Dendritic cell treated with granulocyte-macrophage colony-stimulating factor and Interleukin-4, amounts not matched to agents 40 ng/mL and 50 ng/mL, for 4 days (primary cell): ENCODE data around the gene OSM.
"Not testable (repeated sequence)": the region's sequence is repeated elsewhere in the genome, so short reads cannot be mapped to it uniquely, and the experiment has no call there.

Experiments used
- H3K27ac Mint-ChIP-seq: one replicate; pipeline ENCODE4 v1.8.0; 2022; ENCODE audit warnings: mild to moderate bottlenecking, mixed read lengths
- H3K27me3 Mint-ChIP-seq: one replicate; pipeline ENCODE4 v1.8.0; 2022; ENCODE audit warnings: mild to moderate bottlenecking, mixed read lengths
- H3K36me3 Mint-ChIP-seq: one replicate; pipeline ENCODE4 v1.8.0; 2022; ENCODE audit warnings: low read depth, mixed read lengths
- H3K4me1 Mint-ChIP-seq: one replicate; pipeline ENCODE4 v1.8.0; 2022; ENCODE audit warnings: low read depth, mixed read lengths
- H3K4me3 Mint-ChIP-seq: one replicate; pipeline ENCODE4 v1.8.0; 2022; ENCODE audit warnings: mild to moderate bottlenecking, moderate library complexity, mixed read lengths
- H3K9me3 Mint-ChIP-seq: one replicate; pipeline ENCODE4 v1.8.0; 2022; ENCODE audit warnings: mixed read lengths
- intact Hi-C: fragments of 100-400 bp; cut with micrococcal nuclease; formaldehyde crosslinking; loops from one replicate; pipeline ENCODE4 v1.15.0; 2022

The OSM gene

DNA sequence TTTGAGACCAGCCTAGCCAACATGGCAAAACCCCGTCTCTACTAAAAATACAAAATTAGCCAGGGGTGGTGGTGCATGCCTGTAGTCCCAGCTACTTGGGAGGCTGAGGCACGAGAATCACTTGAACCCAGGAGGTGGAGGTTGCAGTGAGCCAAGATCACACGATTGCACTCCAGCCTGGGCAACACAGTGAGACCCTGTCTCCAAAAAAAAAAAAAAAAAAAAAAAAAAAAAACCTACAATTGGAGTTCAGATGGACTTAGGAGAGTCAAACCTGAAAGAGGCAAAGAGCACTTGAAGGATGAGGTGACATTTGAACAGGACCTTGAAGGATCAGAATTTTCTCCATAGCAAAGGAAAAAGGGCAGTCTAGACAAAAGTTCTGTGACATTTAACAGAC is 32.3 kb downstream of the OSM start:
- H3K4me1 Mint-ChIP-seq, H3K27ac Mint-ChIP-seq, H3K36me3 Mint-ChIP-seq, H3K4me3 Mint-ChIP-seq, intact Hi-C loops, H3K9me3 Mint-ChIP-seq: not testable (repeated sequence)
- peaks cover 13% of the 10 kb centered on the region for H3K27me3 Mint-ChIP-seq

DNA sequence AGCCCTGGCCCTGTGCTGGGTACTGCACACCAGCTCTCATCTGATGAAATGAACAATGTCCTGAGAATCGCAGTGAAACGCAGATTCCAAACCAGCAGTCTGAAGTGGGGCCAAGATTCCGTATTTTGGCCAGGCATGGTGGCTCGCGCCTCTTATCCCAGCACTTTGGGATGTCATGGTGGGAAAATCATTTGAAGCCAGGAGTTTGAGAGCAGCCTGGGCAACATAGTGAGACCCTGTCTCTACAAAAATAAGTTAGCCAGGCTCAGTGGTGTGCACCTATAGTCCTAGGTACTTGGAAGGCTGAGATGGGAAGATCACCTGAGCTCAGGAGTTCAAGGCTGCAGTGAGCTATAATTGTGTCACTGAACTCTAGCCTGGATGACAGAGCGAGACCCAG is 33.1 kb downstream of the OSM start:
- intact Hi-C loops = no loop called here
- Mint-ChIP-seq H3K9me3 (peaks cover 10% of the 10 kb centered on the region), H3K36me3 (no peaks in the 10 kb centered on the region), H3K4me3 (no peak overlapping the region), H3K27me3 (peaks cover 14% of the 10 kb centered on the region), H3K4me1 (no peaks in the 10 kb centered on the region), H3K27ac (no peak overlapping the region)

DNA sequence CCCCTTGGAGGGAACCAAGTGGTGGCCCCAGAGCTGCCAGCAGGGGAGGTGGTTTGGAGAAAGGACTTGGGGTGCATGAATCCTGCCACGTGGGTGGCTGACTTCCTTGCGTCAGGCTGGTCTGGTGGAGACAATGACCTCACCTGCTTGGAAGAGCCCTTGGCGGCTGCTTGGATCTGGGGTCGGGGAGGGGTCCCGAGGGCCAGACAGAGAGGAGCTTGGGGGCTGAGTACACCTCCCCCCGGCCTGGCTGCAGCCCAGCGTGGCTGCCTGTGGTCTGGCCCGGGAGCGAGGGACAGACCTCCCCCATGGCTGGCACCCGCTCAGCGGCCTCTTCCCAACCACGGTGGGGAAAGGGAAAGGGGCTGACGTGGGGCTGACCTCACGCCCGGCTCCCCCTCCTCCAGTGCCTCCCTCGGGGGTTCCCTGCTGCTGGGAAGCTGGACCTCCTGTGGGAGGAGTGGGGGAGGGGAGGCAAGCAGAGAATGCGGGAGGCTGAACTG is 33.9 kb downstream of the OSM start:
- intact Hi-C loops = no loop called here
- Mint-ChIP-seq H3K4me3 (no peak overlapping the region), H3K36me3 (no peaks in the 10 kb centered on the region), H3K9me3 (peaks cover 10% of the 10 kb centered on the region), H3K27ac (no peak overlapping the region), H3K4me1 (no peaks in the 10 kb centered on the region), H3K27me3 (peaks cover 15% of the 10 kb centered on the region)

DNA sequence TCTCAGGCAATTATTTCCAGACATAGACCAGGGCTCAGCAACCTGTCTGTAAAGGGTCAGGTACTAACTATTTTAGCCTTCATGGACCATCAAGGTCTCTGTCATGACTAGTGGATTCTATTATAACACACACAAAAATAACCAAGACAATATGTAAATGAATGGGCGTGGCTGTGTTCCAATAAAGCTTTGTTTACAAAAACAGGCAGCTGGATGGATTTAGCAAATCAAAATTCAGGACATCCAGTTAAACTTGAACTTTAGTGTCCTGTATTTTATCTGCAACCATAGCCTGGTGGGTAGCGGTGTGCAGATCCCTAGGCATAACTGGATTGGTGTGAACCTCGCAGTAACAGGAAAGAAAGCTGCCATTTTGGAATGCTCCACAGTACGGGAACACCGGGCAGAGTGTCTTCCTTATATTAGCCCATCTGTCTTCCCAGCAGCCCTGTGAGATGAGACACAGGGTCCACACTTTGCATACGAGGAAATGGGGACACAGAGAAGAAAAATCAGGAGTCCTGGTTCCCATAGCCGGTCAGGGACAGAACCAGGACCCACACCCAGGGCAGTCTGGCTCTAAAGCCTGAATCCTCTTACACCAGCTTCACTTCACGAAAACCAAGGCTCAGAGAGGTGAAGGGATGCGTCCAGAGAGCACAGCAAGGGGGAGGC is 35.7 kb downstream of the OSM start:
- Mint-ChIP-seq H3K27ac (no peak overlapping the region), H3K4me1 (no peaks in the 10 kb centered on the region), H3K27me3 (peaks cover 20% of the 10 kb centered on the region), H3K4me3 (no peak overlapping the region), H3K9me3 (peaks cover 1% of the 10 kb centered on the region), H3K36me3 (no peaks in the 10 kb centered on the region)
- intact Hi-C loops = no loop called here

DNA sequence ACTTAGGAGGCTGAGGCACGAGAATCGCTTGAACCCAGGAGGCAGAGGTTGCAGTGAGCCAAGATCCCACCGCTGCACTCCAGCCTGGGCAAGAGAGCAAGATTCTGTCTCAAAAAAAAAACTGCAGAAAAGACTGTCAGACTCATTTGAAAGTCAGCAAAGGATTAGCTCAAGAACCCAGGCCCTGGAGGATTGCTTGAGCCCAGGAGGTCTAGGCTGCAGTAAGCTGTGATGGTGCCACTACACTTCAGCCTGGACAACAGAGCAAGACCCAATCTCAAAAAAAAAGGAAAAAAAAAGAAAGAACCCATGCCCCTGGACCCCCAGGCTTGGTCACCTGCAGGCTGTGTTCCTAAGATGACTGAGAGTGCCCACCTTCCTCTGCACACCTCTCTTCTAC is 36.3 kb downstream of the OSM start:
- intact Hi-C loops = no loop called here
- Mint-ChIP-seq H3K4me1 (no peaks in the 10 kb centered on the region), H3K9me3 (no peaks in the 10 kb centered on the region), H3K27ac (no peak overlapping the region), H3K27me3 (peaks cover 22% of the 10 kb centered on the region), H3K4me3 (no peak overlapping the region), H3K36me3 (no peaks in the 10 kb centered on the region)

DNA sequence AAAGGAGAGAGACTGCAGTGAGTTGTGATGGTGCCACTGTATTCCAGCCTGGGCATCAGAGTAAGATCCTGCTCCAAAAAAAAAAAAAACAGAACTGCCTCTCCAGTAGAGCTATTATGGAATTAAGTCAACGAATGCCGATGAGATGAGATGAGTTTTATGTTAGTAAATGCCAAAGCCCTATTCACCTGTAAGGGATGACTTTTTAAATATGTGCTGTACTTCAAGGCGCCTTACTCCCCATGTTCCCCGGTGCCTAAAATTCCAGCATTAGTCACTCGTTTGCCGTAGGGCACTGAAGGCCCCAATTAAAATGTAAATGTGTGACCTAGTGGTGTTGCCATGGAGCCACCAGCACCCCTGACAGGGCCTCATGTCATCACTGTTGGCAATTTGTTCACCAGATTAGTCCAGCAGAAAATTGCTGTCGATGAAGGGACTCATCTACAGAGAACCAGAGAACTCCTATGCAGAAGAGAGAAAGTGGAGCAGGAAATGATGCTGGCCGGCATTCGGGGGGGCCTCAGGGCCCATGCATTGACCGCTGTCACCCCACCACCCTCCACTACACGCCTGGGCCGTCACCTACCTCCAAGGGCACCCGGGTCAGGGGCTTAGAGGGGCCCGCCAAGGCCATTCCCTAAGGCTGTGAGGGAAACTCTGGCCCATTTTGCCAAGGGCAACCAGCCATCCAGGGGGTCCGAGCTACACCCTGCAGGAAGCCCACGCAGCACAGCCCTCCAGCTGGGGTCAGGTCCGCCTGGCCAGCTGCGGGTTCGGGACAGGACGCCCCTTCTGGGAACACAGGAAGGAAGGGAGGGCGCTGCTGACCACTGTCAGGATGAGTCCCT is 37.9 kb downstream of the OSM start:
- Mint-ChIP-seq H3K4me3 (no peak overlapping the region), H3K27me3 (peaks cover 37% of the 10 kb centered on the region), H3K9me3 (no peaks in the 10 kb centered on the region), H3K4me1 (no peaks in the 10 kb centered on the region), H3K36me3 (no peaks in the 10 kb centered on the region), H3K27ac (no peak overlapping the region)
- intact Hi-C loops = no loop called here

DNA sequence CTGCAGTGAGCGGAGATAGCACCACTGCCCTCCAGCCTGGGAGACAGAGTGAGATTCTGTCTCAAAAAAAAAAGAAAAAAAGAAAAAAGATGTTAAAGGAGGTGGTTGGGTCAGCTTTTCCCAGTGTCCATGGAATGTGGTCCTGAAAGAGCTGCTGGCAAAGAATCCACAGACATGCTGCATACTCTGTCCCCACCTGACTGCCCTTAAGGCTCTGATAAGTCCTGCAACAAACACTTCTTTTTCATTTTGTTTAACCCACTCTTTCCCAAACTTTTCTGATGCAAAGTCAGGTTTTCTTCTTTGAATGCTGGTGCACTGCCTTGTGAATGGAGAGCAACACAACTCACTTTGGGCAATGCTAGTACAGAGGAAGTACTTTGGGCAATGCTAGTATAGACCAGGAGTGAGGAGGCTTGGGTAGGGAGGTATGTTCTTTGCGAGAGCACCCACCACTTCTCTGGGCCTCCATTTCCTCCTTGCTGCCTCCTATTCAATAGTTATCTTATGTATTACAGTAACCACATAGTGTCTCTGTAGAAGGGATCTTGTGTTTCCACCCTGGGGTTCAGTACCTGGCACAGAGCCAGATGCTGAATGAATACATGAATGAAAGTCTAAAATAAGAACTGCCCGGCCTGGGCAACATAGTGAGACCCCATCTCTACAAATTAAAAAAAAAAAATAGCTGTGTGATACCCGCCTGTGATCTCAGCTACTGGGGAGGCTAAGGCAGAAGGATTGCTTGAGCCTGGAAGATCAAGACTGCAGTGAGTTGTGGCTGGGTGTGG is 39.0 kb downstream of the OSM start:
- intact Hi-C loops = no loop called here
- H3K27me3 Mint-ChIP-seq = peaks cover 41% of the 10 kb centered on the region
- H3K4me3 Mint-ChIP-seq = no peak overlapping the region
- H3K36me3 Mint-ChIP-seq = no peaks in the 10 kb centered on the region
- H3K27ac Mint-ChIP-seq = no peak overlapping the region
- no peaks in the 10 kb centered on the region for H3K4me1 Mint-ChIP-seq
- H3K9me3 Mint-ChIP-seq = no peaks in the 10 kb centered on the region

DNA sequence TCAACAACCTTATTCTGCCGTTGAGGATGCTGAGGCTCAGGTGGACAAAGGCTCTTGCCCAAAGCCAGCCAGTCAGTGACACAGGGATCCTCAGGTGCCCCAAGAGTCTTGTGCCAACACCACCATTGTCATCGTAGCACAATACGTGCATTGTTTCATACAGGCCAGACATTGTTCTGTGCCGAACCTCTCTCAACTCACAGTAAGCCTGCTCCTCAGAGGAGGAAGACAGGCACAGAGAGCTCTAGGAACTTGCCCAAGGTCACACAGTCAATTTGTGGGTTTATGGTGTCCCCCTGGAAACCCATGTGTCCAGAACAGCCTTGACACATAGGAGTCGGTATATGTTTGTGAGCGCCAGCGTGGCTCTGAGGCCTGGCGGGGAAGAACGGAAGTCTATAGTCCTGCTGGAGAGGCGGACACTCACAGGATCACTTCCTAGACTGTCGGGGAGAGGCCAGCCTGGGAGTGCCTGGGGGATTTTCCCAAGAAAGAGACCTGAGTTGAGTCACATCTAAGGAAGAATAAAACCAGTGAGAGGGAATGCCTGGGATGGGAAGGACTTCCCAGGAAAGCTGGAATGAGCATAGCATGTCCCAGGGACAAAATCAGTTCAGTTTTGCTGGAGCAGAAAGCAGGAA is 40.3 kb downstream of the OSM start:
- H3K27ac Mint-ChIP-seq = no peak overlapping the region
- no peak overlapping the region for H3K4me3 Mint-ChIP-seq
- H3K4me1 Mint-ChIP-seq = peaks cover 4% of the 10 kb centered on the region
- peaks cover 52% of the 10 kb centered on the region for H3K27me3 Mint-ChIP-seq
- no peaks in the 10 kb centered on the region for H3K36me3 Mint-ChIP-seq
- H3K9me3 Mint-ChIP-seq = no peaks in the 10 kb centered on the region
- intact Hi-C loops = no loop called here

DNA sequence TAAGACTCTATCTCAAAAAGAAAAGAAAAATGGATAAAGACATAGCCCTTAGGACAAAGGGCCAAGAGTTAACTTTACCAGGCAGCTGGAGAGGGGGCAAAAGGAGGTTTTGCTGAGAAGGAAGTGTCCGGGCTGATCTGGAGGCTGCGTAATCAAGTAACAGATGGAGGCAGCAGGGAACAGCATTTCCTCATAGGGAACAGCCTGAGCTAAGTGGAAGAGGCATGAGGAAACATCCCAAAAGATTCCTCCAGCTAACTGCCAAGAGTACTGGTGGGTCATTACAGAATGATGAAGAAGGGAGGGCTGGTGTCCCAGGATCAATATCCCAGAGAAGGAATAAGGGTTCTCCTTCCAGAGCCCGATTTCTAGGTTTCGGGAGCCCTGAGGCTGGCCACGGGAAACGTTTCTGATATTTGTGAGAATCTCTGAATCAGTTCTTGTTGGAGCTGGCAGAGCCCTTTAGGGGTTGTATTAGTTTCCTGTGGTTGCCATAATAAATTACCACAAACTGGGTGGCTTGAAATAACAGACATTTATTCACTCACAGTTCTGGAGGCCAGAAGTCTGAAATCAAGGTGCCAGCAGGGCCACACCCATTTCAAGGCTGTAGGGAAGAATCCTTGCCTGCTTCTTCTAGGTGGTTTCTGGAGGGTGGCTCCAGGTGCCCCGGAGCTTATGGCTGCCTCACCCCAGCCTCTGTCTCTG is 41.3 kb downstream of the OSM start:
- intact Hi-C loops = no loop called here
- H3K4me3 Mint-ChIP-seq = no peak overlapping the region
- no peak overlapping the region for H3K27ac Mint-ChIP-seq
- H3K27me3 Mint-ChIP-seq = peaks cover 61% of the 10 kb centered on the region
- H3K9me3 Mint-ChIP-seq = no peaks in the 10 kb centered on the region
- no peaks in the 10 kb centered on the region for H3K36me3 Mint-ChIP-seq
- peaks cover 13% of the 10 kb centered on the region for H3K4me1 Mint-ChIP-seq

DNA sequence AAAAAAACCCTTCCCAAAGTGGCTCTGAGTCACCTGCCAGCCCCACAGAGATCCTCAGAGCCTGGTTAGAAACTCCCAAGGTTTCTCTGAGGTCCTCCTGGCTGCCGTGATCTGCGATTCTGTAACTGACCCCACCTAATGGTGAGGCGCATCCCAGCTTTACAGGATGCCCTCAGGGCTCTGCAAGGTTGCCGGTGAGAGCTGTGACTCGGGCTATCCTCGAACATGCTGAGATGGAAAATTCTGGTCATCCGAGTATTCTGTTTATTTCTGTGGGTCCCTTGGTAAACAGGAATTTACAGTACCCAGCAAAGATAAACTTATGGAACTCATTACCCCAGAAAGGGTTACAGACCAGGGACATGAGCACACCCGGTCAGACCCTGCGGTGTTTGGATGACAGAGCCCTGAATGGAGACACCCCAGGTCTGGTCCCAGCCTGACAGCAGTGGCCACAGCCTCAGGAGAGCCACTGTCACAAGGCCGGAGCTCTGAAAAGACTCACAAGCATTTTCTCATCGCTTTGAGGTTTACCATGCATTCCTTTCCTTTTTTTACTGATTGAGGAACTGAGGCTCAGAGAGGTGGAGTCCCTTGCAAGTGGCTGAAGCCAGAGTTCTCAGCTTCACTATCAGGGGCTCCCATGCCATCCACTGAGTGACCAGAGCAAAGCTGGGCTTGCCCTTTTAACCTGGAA is 42.3 kb downstream of the OSM start:
- Mint-ChIP-seq H3K36me3 (no peaks in the 10 kb centered on the region), H3K9me3 (no peaks in the 10 kb centered on the region), H3K4me3 (no peak overlapping the region), H3K27ac (no peak overlapping the region), H3K4me1 (peaks cover 13% of the 10 kb centered on the region), H3K27me3 (peaks cover 67% of the 10 kb centered on the region)
- intact Hi-C loops = no loop called here

DNA sequence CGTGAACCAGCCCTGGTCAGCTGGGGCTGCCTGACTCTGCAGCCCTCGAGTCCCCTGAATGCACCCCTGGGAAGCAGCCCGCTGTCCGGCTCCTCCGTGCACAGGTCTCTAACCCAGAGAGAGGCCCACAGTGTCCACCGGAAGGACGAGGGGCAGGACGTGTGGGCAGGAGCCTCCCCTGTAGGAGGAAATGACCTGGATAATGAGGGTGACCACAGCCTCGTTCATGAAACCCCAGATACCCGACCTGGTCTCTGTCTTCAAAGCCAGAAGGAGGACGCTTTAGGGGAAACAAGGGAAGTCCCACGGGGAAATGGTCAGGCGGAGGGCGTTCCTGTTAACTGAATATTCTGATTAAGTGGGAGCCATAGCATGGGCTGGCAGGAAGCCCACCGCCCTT is 43.3 kb downstream of the OSM start:
- Mint-ChIP-seq H3K9me3 (no peaks in the 10 kb centered on the region), H3K4me3 (no peak overlapping the region), H3K4me1 (peaks cover 13% of the 10 kb centered on the region), H3K27me3 (peaks cover 64% of the 10 kb centered on the region), H3K27ac (no peak overlapping the region), H3K36me3 (no peaks in the 10 kb centered on the region)
- intact Hi-C loops = no loop called here

DNA sequence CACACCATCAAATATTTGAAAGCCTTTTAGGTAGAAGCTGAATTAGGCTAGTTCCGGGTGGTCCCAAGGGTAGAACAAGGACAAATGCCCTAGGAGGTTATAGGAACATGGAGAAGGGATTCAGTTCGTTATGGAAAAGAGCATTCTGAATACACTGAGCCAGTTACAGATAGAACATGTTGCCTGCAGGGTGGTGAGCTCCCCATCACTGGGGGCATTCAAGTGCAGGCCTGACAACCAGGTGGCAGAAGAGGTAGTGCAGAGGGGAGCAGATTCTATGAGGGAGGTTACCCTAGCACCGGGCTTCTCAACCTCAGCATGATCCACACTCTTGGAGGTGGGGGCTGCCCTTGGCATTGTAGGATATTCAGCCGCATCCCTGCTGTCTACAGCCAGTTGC is 44.3 kb downstream of the OSM start:
- Mint-ChIP-seq H3K4me1 (peaks cover 13% of the 10 kb centered on the region), H3K4me3 (no peak overlapping the region), H3K27ac (no peak overlapping the region), H3K27me3 (peaks cover 63% of the 10 kb centered on the region), H3K9me3 (no peaks in the 10 kb centered on the region), H3K36me3 (no peaks in the 10 kb centered on the region)
- intact Hi-C loops = no loop called here
